Activated T-cell treated with anti-CD3 and anti-CD28 coated beads, Interleukin-2, amount 50 U/mL, for 1 hour (primary cell): Measurements from ENCODE around the gene NBEA.

ENCODE experiments used
- DNase-seq: peaks from one replicate; pipeline ENCODE4 v3.0.0-alpha.2; 2020

The NBEA gene

GRCh38 chr13:35479706-35480105 is 537.6 kb downstream of the NBEA start:
- no peak for DNase-seq

- no peak for DNase-seq
Observed at GRCh38 chr13:35480346-35480745, 538.3 kb downstream of the NBEA start.

- no peak for DNase-seq
Observed at GRCh38 chr13:35481777-35482176, 539.7 kb downstream of the NBEA start.

- no peak for DNase-seq
Observed at GRCh38 chr13:35482527-35482926, 540.5 kb downstream of the NBEA start.

GRCh38 chr13:35483761-35484160 is 541.7 kb downstream of the NBEA start:
- DNase-seq: no peak

- no peak for DNase-seq
Observed at GRCh38 chr13:35484384-35484783, 542.3 kb downstream of the NBEA start.

- DNase-seq: no peak
Observed at GRCh38 chr13:35485424-35485823, 543.4 kb downstream of the NBEA start.

GRCh38 chr13:35489050-35489449 is 547.0 kb downstream of the NBEA start:
- no peak for DNase-seq

GRCh38 chr13:35496006-35496405 is 553.9 kb downstream of the NBEA start:
- DNase-seq: no peak

GRCh38 chr13:35496761-35497386 is 554.8 kb downstream of the NBEA start:
- DNase-seq: no peak

- DNase-seq: no peak
Observed at GRCh38 chr13:35498231-35498630, 556.2 kb downstream of the NBEA start.

- no peak for DNase-seq
Observed at GRCh38 chr13:35499196-35499662, 557.2 kb downstream of the NBEA start.

- DNase-seq: no peak
Observed at GRCh38 chr13:35499676-35500075, 557.6 kb downstream of the NBEA start.

GRCh38 chr13:35500144-35500543 is 558.1 kb downstream of the NBEA start:
- no peak for DNase-seq

- no peak for DNase-seq
Observed at GRCh38 chr13:35501661-35502235, 559.7 kb downstream of the NBEA start.

- DNase-seq: no peak
Observed at GRCh38 chr13:35502456-35502855, 560.4 kb downstream of the NBEA start.

GRCh38 chr13:35512271-35512920 is 570.3 kb downstream of the NBEA start:
- DNase-seq: no peak

- no peak for DNase-seq
Observed at GRCh38 chr13:35514061-35514477, 572.0 kb downstream of the NBEA start.

GRCh38 chr13:35514801-35515502 is 572.9 kb downstream of the NBEA start:
- no peak for DNase-seq

GRCh38 chr13:35518337-35518946 is 576.4 kb downstream of the NBEA start:
- no peak for DNase-seq

- no peak for DNase-seq
Observed at GRCh38 chr13:35524171-35524570, 582.1 kb downstream of the NBEA start.

GRCh38 chr13:35526577-35526976 is 584.5 kb downstream of the NBEA start:
- no peak for DNase-seq

GRCh38 chr13:35527451-35527850 is 585.4 kb downstream of the NBEA start:
- DNase-seq: no peak
